ENCODE measurements around the gene MPPED1. TPM values are rescaled to one million over a fixed set of nuclear protein-coding genes. Genes with fewer than 3 reads are reported as not detected.

MPPED1 gene
- total RNA-seq, 4 donors from 2014 or later, result 0.23 to 0.99 (median 0.80) TPM; not detected in 1

- TF ChIP-seq, protein P1, sequence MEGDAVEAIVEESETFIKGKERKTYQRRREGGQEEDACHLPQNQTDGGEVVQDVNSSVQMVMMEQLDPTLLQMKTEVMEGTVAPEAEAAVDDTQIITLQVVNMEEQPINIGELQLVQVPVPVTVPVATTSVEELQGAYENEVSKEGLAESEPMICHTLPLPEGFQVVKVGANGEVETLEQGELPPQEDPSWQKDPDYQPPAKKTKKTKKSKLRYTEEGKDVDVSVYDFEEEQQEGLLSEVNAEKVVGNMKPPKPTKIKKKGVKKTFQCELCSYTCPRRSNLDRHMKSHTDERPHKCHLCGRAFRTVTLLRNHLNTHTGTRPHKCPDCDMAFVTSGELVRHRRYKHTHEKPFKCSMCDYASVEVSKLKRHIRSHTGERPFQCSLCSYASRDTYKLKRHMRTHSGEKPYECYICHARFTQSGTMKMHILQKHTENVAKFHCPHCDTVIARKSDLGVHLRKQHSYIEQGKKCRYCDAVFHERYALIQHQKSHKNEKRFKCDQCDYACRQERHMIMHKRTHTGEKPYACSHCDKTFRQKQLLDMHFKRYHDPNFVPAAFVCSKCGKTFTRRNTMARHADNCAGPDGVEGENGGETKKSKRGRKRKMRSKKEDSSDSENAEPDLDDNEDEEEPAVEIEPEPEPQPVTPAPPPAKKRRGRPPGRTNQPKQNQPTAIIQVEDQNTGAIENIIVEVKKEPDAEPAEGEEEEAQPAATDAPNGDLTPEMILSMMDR (IDR thresholded peaks at IDR 0.05), result no peak
- TF ChIP-seq POLR2AphosphoS5 (IDR thresholded peaks at IDR 0.05) (no peak), POLR2A (IDR thresholded peaks at IDR 0.05) (no peak), EP300 (IDR thresholded peaks at IDR 0.05) (no peak)
- DNase-seq (ENCODE audit: low spot score in 2 of 2), result no peak
- peaks cover 76% of the 10 kb centered on the region for H3K27me3 ChIP-seq
- H3K4me1 ChIP-seq, result peaks cover 11% of the 10 kb centered on the region
- H3K9me3 ChIP-seq, result no peaks in the 10 kb centered on the region
- H3K27ac ChIP-seq, result no peak overlapping the region
- no peaks in the 10 kb centered on the region for H3K36me3 ChIP-seq
- whole genome bisulfite sequencing, result 86% methylated on average over 15 of the region's 25 CpGs
- H3K4me3 ChIP-seq, result no peak overlapping the region
Measured at GRCh38 chr22:43399338-43399979, 12.4 kb upstream of the MPPED1 start.

GRCh38 chr22:43399980-43400358 lies 11.8 kb upstream of the MPPED1 start:
- Histone ChIP-seq H3K27ac (no peak overlapping the region), H3K9me3 (no peaks in the 10 kb centered on the region), H3K4me1 (peaks cover 16% of the 10 kb centered on the region), H3K36me3 (no peaks in the 10 kb centered on the region), H3K4me3 (no peak overlapping the region), H3K27me3 (peaks cover 79% of the 10 kb centered on the region)
- TF ChIP-seq, protein P1 (IDR thresholded peaks at IDR 0.05), result no peak
- no peak for TF ChIP-seq POLR2AphosphoS5 (IDR thresholded peaks at IDR 0.05)
- TF ChIP-seq EP300 (IDR thresholded peaks at IDR 0.05), result no peak
- no peak for TF ChIP-seq POLR2A (IDR thresholded peaks at IDR 0.05)
- WGBS, result 95% methylated on average over 4 of the region's 6 CpGs
- no peak for DNase-seq (ENCODE audit: low spot score in 2 of 2)

DNA sequence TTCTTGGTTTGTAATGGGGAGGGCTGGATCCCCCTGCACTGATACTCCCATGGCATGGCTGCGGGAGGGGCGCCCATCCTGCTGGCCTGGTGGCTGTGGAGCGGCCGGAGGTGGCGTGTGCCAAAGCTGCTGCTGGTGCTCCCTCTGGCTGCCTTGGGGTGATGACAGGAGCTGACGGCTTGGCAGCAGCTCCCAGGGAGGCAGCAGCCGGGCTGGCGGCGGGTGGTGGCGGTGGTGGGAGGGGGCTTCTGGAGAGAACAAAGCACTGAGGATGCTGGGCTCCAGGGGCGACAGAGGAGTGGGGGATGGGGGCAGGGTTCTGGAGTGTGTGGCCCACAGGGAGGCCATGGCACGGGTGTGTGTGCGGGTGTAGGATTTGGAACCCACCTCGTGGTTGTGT lies 11.4 kb upstream of the MPPED1 start:
- Histone ChIP-seq H3K4me3 (no peak overlapping the region), H3K9me3 (no peaks in the 10 kb centered on the region), H3K27me3 (peaks cover 79% of the 10 kb centered on the region), H3K4me1 (peaks cover 21% of the 10 kb centered on the region), H3K36me3 (no peaks in the 10 kb centered on the region), H3K27ac (no peak overlapping the region)
- TF ChIP-seq, protein P1 (IDR thresholded peaks at IDR 0.05), result no peak
- TF ChIP-seq EP300 (IDR thresholded peaks at IDR 0.05) (no peak), POLR2AphosphoS5 (IDR thresholded peaks at IDR 0.05) (no peak), POLR2A (IDR thresholded peaks at IDR 0.05) (no peak)
- WGBS, result 67% methylated on average over 11 of the region's 14 CpGs
- DNase-seq (ENCODE audit: low spot score in 2 of 2), result no peak

- H3K9me3 ChIP-seq, result no peaks in the 10 kb centered on the region
- DNase-seq (ENCODE audit: low spot score in 2 of 2), result no peak
- no peak overlapping the region for H3K4me3 ChIP-seq
- WGBS, result 79% methylated on average over 5 of the region's 5 CpGs
- no peaks in the 10 kb centered on the region for H3K36me3 ChIP-seq
- peaks cover 80% of the 10 kb centered on the region for H3K27me3 ChIP-seq
- H3K4me1 ChIP-seq, result peaks cover 25% of the 10 kb centered on the region
- no peak overlapping the region for H3K27ac ChIP-seq
- TF ChIP-seq POLR2AphosphoS5 (IDR thresholded peaks at IDR 0.05) (no peak), EP300 (IDR thresholded peaks at IDR 0.05) (no peak), POLR2A (IDR thresholded peaks at IDR 0.05) (no peak)
- TF ChIP-seq, protein P1 (IDR thresholded peaks at IDR 0.05), result no peak
Measured at GRCh38 chr22:43401233-43401632, 10.6 kb upstream of the MPPED1 start.

GRCh38 chr22:43401661-43402060 lies 10.2 kb upstream of the MPPED1 start:
- no peak for DNase-seq (ENCODE audit: low spot score in 2 of 2)
- no peaks in the 10 kb centered on the region for H3K9me3 ChIP-seq
- WGBS, result 71% methylated on average over 2 of the region's 3 CpGs
- no peak for TF ChIP-seq POLR2AphosphoS5 (IDR thresholded peaks at IDR 0.05)
- no peak for TF ChIP-seq POLR2A (IDR thresholded peaks at IDR 0.05)
- no peak for TF ChIP-seq EP300 (IDR thresholded peaks at IDR 0.05)
- TF ChIP-seq, protein P1 (IDR thresholded peaks at IDR 0.05), result no peak
- H3K36me3 ChIP-seq, result no peaks in the 10 kb centered on the region
- H3K4me3 ChIP-seq, result no peak overlapping the region
- no peak overlapping the region for H3K27ac ChIP-seq
- peaks cover 76% of the 10 kb centered on the region for H3K27me3 ChIP-seq
- H3K4me1 ChIP-seq, result peaks cover 25% of the 10 kb centered on the region

Data from suprapubic skin (tissue), 4 donors.